Measurements from ENCODE around the gene GPX7. TPM values are rescaled to one million over a fixed set of nuclear protein-coding genes. Genes with fewer than 3 reads are reported as not detected.

Gene GPX7
- 38.6 TPM for polyA plus RNA-seq
- long read RNA-seq, donor 1, transcript GPX7-201 (3 exons, 1,228 nt): major isoform, 15 of 15 reads
- long read RNA-seq, donor 1, partial matches to known transcripts: 0 of 15 reads
- long read RNA-seq, donor 1, other reads (novel, unspliced or antisense): 0 of 15 reads
- long read RNA-seq, donor 2, transcript GPX7-201 (3 exons, 1,228 nt): major isoform, 14 of 22 reads
- long read RNA-seq, donor 2, partial matches to known transcripts: 7 of 22 reads
- long read RNA-seq, donor 2, other reads (novel, unspliced or antisense): 0 of 22 reads
- long read RNA-seq, donor 3: 0 reads
- long read RNA-seq, donor 4, partial matches to known transcripts: 0 of 1 reads
- long read RNA-seq, donor 4, other reads (novel, unspliced or antisense): 0 of 1 reads
- long read RNA-seq, donor 5, transcript GPX7-201 (3 exons, 1,228 nt): major isoform, 16 of 16 reads
- long read RNA-seq, donor 5, partial matches to known transcripts: 0 of 16 reads
- long read RNA-seq, donor 5, other reads (novel, unspliced or antisense): 0 of 16 reads
- long read RNA-seq, donor 6, transcript GPX7-201 (3 exons, 1,228 nt): major isoform, 25 of 40 reads
- long read RNA-seq, donor 6, partial matches to known transcripts: 14 of 40 reads
- long read RNA-seq, donor 6, other reads (novel, unspliced or antisense): 0 of 40 reads
- long read RNA-seq, donor 7, transcript GPX7-201 (3 exons, 1,228 nt): major isoform, 17 of 17 reads
- long read RNA-seq, donor 7, partial matches to known transcripts: 0 of 17 reads
- long read RNA-seq, donor 7, other reads (novel, unspliced or antisense): 0 of 17 reads
- long read RNA-seq, donor 8, transcript GPX7-201 (3 exons, 1,228 nt): major isoform, 30 of 44 reads
- long read RNA-seq, donor 8, partial matches to known transcripts: 14 of 44 reads
- long read RNA-seq, donor 8, other reads (novel, unspliced or antisense): 0 of 44 reads
- long read RNA-seq, donor 9, transcript GPX7-201 (3 exons, 1,228 nt): major isoform, 22 of 22 reads
- long read RNA-seq, donor 9, partial matches to known transcripts: 0 of 22 reads
- long read RNA-seq, donor 9, other reads (novel, unspliced or antisense): 0 of 22 reads
- long read RNA-seq, donor 10, transcript GPX7-201 (3 exons, 1,228 nt): major isoform, 20 of 21 reads
- long read RNA-seq, donor 10, partial matches to known transcripts: 0 of 21 reads
- long read RNA-seq, donor 10, other reads (novel, unspliced or antisense): 0 of 21 reads
- long read RNA-seq, donor 11, transcript GPX7-201 (3 exons, 1,228 nt): major isoform, 8 of 13 reads
- long read RNA-seq, donor 11, partial matches to known transcripts: 5 of 13 reads
- long read RNA-seq, donor 11, other reads (novel, unspliced or antisense): 0 of 13 reads

DNA sequence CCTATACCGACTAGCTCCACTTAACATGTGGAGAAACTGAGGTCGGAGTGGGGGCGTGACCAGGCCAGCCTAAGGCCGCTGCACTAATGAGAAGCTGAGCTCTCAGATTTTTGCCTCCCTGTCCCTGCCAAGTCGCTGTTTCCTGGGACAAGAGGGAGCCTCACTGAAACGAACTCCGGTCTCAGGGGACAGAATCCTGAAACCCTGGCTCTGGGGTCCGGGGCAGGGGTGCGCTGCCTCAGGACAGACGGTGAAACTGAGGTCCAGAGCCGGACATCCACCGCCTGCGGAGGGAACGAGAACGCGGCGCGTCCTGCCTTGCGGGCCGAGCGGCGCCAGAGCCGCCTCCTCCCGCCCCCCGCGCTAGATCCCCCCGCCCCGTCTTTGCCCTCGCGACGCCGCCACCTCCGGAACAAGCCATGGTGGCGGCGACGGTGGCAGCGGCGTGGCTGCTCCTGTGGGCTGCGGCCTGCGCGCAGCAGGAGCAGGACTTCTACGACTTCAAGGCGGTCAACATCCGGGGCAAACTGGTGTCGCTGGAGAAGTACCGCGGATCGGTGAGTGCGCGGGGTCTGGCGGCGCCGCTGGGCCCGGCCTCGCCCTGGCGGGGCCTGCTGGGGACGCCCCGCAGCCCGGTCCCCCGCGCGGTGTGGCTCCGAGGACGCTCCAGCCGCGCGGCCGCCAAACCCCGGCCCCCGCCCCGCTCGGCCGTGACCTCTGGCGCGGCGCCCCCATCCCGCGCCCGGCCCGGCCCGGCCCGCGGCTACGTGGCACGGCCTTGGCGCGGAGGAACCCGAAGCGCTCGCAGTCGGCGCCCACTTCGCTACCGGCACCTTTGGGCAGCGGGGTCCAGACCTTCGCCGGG is at the start of gene GPX7:
Gene GPX7, plus strand, starts transcription at position 381 of the 865 bp plus-strand sequence. Its CDS starts 39 bp downstream, at position 420.
- Histone ChIP-seq H3K27me3 (ENCODE audit: control insufficient read depth, insufficient read depth, low read length) (no peaks in the 10 kb centered on the region), H3K9me3 (ENCODE audit: control insufficient read depth, low read depth, low read length) (no peaks in the 10 kb centered on the region), H3K4me1 (ENCODE audit: control insufficient read depth, insufficient read depth, low read length) (peaks cover 23% of the 10 kb centered on the region), H3K36me3 (ENCODE audit: control insufficient read depth, insufficient read depth, low read length) (peaks cover 11% of the 10 kb centered on the region), H3K27ac (ENCODE audit: low read length) (peak within 1 kb of the TSS; percentile 66), H3K4me3 (ENCODE audit: low read length) (peak within 1 kb of the TSS; percentile 54)
- no CpG with 5 or more reads among the region's 97 CpGs for WGBS (ENCODE audit: insufficient coverage, low lambda C conversion rate)
- DNase-seq: peak in 1 of 2 donors; percentile 73

DNA sequence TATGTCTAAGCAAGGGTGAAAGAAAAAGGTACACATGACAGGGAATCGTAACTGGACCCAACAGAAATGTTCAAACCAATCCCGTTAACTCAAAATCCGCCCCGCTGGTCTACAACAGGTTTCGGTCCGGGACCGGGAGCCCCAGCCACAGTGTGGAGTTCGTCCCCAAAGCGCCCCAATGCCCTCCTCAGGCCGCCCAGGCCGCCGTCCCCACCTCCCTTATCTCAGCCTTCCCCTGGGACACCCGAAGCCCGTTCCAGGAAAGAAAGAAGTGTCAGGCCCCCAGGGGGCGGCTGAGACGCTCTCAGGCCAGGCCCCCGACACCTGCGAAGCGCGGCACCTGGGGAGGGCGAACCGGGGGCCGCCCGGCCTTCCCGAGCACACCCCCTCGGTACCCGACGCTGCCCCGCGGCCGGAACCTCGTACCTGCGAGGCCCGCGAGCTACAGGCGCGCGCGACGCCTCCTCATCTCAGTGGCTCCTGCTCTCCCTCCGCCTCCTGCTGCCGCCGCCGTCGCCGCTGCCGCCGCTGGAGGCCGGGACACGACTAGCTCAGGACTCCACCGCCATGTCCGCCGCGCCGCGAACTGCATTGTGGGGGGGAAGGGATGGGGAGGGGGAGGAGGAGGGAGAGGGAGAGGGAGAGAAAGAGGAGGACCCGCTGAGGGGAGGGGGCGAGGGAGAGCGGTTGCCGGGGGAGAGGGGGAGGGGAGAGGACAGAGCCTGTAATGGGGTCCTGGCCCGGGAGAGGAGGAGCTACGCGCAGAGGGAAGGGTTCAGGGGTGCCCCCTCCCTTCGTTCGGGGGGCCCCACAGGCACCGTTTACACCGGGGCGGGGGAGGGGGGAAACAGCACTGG is 49.4 kb upstream of the GPX7 start, which contains the start of gene TUT4:
Gene TUT4, minus strand, starts transcription at position 588 of the 857 bp plus-strand sequence. CDS start 26,812 bp downstream, outside the sequence.
- peak within 1 kb of the TSS; percentile 83 for H3K27ac ChIP-seq (ENCODE audit: low read length)
- no CpG with 5 or more reads among the region's 68 CpGs for WGBS (ENCODE audit: insufficient coverage, low lambda C conversion rate)
- peak; percentile 71 to 87 for DNase-seq
- H3K9me3 ChIP-seq (ENCODE audit: control insufficient read depth, low read depth, low read length): peaks cover 2% of the 10 kb centered on the region
- peak within 1 kb of the TSS; percentile 94 for H3K4me3 ChIP-seq (ENCODE audit: low read length)
- no peaks in the 10 kb centered on the region for H3K36me3 ChIP-seq (ENCODE audit: control insufficient read depth, insufficient read depth, low read length)
- peaks cover 21% of the 10 kb centered on the region for H3K4me1 ChIP-seq (ENCODE audit: control insufficient read depth, insufficient read depth, low read length)
- H3K27me3 ChIP-seq (ENCODE audit: control insufficient read depth, insufficient read depth, low read length): no peaks in the 10 kb centered on the region

DNA sequence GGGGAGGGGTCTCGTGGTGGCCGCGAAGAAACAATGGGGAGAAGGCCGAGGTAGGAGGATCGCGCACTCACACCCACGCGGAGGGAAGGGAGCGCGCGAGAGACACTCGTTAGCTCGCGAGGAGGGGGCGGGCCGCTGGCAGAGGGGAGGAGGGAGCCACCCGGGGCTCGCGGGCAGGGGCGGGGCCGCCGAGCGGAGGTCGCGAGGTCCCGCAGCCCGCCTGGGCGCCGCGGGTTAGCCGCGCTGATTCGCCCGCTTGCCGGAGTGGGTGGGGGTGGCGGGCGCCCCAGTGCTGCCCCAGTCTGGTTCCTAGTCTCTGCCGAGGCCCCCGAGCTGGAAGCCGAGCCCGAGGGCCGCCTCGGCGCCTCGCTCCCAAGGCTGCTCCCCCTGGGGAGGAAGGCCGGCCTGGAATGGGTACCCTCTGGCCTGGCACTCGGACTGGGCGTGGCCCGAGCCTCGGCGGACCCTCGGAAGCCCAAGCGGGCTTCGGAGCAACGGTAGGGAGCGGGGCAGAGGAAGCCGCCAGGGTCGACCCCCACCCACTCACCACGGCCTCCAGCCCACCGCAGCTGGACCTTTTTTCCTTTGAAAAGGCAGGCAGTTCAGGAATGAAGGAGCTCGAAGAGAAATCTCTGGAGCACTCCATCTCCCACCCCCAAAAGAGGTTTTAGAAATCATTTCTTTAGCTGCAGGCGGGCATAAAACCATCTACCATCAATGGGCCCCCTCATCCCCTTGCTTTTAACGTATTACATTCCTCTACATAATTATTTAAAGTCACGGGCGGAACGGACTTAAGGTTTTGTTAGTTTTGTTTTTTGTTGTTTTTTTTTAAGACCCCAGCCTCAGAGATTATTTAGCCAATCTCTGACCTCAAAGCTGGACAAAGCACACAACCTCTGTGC is 48.6 kb upstream of the GPX7 start:
- peak; percentile 84 to 89 for DNase-seq
- Histone ChIP-seq H3K4me3 (ENCODE audit: low read length) (peak overlapping the region; percentile 94), H3K36me3 (ENCODE audit: control insufficient read depth, insufficient read depth, low read length) (no peaks in the 10 kb centered on the region), H3K27ac (ENCODE audit: low read length) (peak overlapping the region; percentile 83), H3K4me1 (ENCODE audit: control insufficient read depth, insufficient read depth, low read length) (peaks cover 21% of the 10 kb centered on the region), H3K9me3 (ENCODE audit: control insufficient read depth, low read depth, low read length) (peaks cover 2% of the 10 kb centered on the region), H3K27me3 (ENCODE audit: control insufficient read depth, insufficient read depth, low read length) (no peaks in the 10 kb centered on the region)
- 32% methylated on average over 3 of the region's 66 CpGs for WGBS (ENCODE audit: insufficient coverage, low lambda C conversion rate)

DNA sequence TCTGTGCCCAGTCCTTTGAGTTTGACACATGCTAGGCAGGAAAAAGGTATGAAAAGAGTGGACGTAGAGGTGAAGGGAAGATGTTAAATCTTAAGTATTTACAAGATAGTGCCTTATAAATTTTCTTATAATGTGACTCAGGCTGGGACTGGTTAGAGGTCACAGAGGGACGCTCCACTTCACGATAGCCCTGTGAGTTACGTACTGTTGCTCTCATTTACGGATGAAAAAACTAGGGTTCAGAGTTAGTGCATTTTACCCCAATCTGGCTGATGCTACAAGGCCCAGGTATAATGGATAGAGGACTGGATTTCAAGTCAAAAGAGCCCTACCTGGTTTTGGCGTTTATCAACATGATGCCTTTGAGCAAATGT is 47.9 kb upstream of the GPX7 start:
- H3K9me3 ChIP-seq (ENCODE audit: control insufficient read depth, low read depth, low read length): peaks cover 2% of the 10 kb centered on the region
- H3K27ac ChIP-seq (ENCODE audit: low read length): peak overlapping the region; percentile 83
- WGBS (ENCODE audit: insufficient coverage, low lambda C conversion rate): no CpG with 5 or more reads among the region's 6 CpGs
- H3K4me1 ChIP-seq (ENCODE audit: control insufficient read depth, insufficient read depth, low read length): peaks cover 21% of the 10 kb centered on the region
- H3K4me3 ChIP-seq (ENCODE audit: low read length): peak overlapping the region; percentile 94
- no peaks in the 10 kb centered on the region for H3K36me3 ChIP-seq (ENCODE audit: control insufficient read depth, insufficient read depth, low read length)
- H3K27me3 ChIP-seq (ENCODE audit: control insufficient read depth, insufficient read depth, low read length): no peaks in the 10 kb centered on the region
- DNase-seq: peak in 1 of 2 donors; percentile 4

DNA sequence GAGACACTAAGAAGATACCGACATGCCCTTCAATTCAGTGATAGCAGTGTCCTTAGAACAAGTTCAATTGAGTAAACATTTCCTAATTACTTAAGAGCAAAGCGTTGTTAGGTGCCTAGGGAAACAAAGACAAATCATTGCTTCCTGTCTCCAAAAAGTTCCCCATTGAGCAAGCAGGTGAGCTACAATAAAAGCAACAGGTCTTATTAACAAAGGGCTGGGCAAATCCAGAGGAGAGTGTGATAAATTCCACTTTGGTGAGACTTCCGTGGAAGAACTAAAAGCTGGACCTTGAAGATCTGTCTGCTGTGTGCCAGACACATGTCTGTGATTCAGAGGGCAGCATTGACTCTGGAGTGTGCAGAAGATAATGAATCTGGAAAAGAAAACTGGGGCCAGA is 47.4 kb upstream of the GPX7 start:
- WGBS (ENCODE audit: insufficient coverage, low lambda C conversion rate): no CpG with 5 or more reads among the region's 3 CpGs
- Histone ChIP-seq H3K36me3 (ENCODE audit: control insufficient read depth, insufficient read depth, low read length) (no peaks in the 10 kb centered on the region), H3K4me1 (ENCODE audit: control insufficient read depth, insufficient read depth, low read length) (peaks cover 21% of the 10 kb centered on the region), H3K27me3 (ENCODE audit: control insufficient read depth, insufficient read depth, low read length) (no peaks in the 10 kb centered on the region), H3K4me3 (ENCODE audit: low read length) (no peak overlapping the region), H3K9me3 (ENCODE audit: control insufficient read depth, low read depth, low read length) (peaks cover 2% of the 10 kb centered on the region), H3K27ac (ENCODE audit: low read length) (peak overlapping the region; percentile 83)
- DNase-seq: peak in 1 of 2 donors; percentile 40

DNA sequence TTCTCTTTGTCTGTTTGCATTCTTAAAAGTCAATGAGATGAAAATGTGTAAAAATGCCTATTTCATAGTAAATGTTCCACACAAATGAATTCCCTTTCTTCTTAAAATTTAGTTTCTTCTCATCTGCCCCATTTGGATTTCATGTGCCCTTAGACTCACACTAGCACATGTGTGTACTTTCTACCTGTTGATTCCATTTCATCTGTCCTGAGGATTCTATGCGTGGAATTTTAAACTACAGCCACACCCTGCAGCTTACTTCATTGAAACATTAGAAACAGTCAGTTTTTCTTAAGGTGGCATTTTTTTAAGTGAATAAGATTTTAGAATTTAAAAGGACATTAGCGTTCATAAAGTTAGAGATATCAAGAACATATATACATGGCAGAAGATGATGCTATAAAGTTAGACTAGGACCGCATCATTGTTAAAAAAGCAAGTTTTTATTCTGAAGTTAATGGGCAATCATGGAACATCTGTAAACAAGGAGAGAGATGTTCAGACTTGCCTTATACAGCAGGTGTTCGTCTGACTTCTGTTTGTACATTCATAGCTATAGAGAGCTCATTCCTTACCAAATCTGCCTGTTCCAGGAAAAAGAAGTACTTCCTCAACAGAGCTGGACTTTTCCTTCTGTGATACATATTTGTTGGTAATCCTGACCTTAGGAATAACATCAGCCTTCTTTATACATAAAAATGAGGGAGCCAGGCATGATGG is 45.4 kb upstream of the GPX7 start:
- 88% methylated on average over 3 of the region's 4 CpGs for WGBS (ENCODE audit: insufficient coverage, low lambda C conversion rate)
- H3K4me1 ChIP-seq (ENCODE audit: control insufficient read depth, insufficient read depth, low read length): peaks cover 13% of the 10 kb centered on the region
- no peak overlapping the region for H3K4me3 ChIP-seq (ENCODE audit: low read length)
- H3K27ac ChIP-seq (ENCODE audit: low read length): no peak overlapping the region
- no peaks in the 10 kb centered on the region for H3K27me3 ChIP-seq (ENCODE audit: control insufficient read depth, insufficient read depth, low read length)
- DNase-seq: no peak
- peaks cover 2% of the 10 kb centered on the region for H3K9me3 ChIP-seq (ENCODE audit: control insufficient read depth, low read depth, low read length)
- no peaks in the 10 kb centered on the region for H3K36me3 ChIP-seq (ENCODE audit: control insufficient read depth, insufficient read depth, low read length)

DNA sequence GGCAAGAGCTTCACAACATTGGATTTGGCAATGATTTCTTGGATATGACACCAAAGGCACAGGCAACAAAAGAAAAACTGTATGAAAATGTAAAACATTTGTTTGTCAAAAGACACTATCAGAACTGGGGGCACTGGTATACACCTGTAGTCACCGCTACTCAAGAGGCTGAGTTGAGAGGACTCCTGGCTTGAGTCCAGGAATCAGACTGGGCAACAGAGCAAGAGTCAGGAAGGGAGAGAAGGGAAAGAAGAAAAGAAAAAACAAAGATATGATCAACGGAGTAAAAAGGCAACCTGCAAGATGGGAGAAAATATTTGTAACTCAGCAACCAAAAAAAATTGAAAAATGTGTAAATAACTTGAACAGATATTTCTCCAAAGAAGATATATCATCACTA is 43.2 kb upstream of the GPX7 start:
- WGBS (ENCODE audit: insufficient coverage, low lambda C conversion rate): 88% methylated on average over 2 of the region's 2 CpGs
- no peaks in the 10 kb centered on the region for H3K36me3 ChIP-seq (ENCODE audit: control insufficient read depth, insufficient read depth, low read length)
- H3K27ac ChIP-seq (ENCODE audit: low read length): no peak overlapping the region
- no peak overlapping the region for H3K4me3 ChIP-seq (ENCODE audit: low read length)
- peaks cover 10% of the 10 kb centered on the region for H3K4me1 ChIP-seq (ENCODE audit: control insufficient read depth, insufficient read depth, low read length)
- no peaks in the 10 kb centered on the region for H3K9me3 ChIP-seq (ENCODE audit: control insufficient read depth, low read depth, low read length)
- DNase-seq: no peak
- no peaks in the 10 kb centered on the region for H3K27me3 ChIP-seq (ENCODE audit: control insufficient read depth, insufficient read depth, low read length)

DNA sequence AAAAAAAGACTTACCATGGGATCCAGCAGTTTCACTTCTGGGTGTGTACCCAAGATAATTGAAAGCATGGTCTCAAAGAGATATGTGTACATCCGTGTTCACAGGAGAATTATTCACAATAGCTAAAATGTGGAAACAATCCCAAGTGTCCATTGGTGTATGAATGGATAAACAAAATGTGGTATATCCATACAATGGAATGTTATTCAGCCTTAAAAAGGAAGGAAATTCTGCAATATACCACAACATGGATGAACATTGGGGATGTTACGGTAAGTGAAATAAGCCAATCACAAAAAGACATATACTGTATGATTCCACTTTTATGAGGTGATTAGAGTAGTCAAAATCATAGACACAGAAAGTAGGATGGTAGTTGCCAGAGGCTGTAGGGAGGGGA is 42.3 kb upstream of the GPX7 start:
- peaks cover under 1% of the 10 kb centered on the region for H3K4me1 ChIP-seq (ENCODE audit: control insufficient read depth, insufficient read depth, low read length)
- WGBS (ENCODE audit: insufficient coverage, low lambda C conversion rate): 100% methylated on average over 1 of the region's 2 CpGs

More for the DNA sequence above, 42.3 kb upstream of the GPX7 start:
- DNase-seq: no peak
- no peaks in the 10 kb centered on the region for H3K27me3 ChIP-seq (ENCODE audit: control insufficient read depth, insufficient read depth, low read length)
- H3K4me3 ChIP-seq (ENCODE audit: low read length): no peak overlapping the region
- H3K9me3 ChIP-seq (ENCODE audit: control insufficient read depth, low read depth, low read length): no peaks in the 10 kb centered on the region
- H3K27ac ChIP-seq (ENCODE audit: low read length): no peak overlapping the region
- no peaks in the 10 kb centered on the region for H3K36me3 ChIP-seq (ENCODE audit: control insufficient read depth, insufficient read depth, low read length)
